HG03457 (cell line): Measurements from ENCODE around the gene MTRF1L.

Source experiments
- ATAC-seq: cut with Tn5 transposase; IDR thresholded peaks from one replicate; pipeline ENCODE4 v1.9.1; 2021; ENCODE audit warnings: moderate number of reproducible peaks; ENCODE audit not compliant: unreplicated experiment

MTRF1L gene

GRCh38 chr6:153002613-153003365, at the start of gene MTRF1L:
MTRF1L (minus strand) TSS chr6:153002709; CDS start chr6:153002685, 24 bp downstream.
- ATAC-seq = peak; percentile 97

GRCh38 chr6:153051801-153052200, 49.3 kb upstream of the MTRF1L start:
- ATAC-seq = no peak

- ATAC-seq = no peak
These were observed 46.1 kb upstream of the MTRF1L start for GRCh38 chr6:153048631-153049030.

DNA sequence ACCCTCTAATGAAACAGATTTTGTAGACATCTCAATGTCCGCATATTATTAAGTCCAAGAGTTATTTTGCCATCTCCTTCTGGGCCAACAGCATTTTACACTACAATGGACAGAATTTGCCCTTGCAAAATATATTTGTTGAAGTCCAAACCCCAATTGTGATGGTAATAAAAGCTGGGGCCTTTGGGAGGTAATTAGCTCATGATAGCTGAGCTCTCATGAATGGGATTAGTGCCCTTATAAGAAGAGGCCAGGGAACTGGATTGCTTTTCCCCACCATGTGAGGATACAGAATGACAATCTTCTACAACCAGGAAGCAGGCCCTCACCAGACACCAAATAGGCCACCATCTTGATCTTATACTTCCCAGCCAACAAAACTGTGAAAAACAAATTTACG, 44.9 kb upstream of the MTRF1L start:
- no peak for ATAC-seq

- no peak for ATAC-seq
These were observed 42.8 kb upstream of the MTRF1L start for GRCh38 chr6:153045271-153045670.

DNA sequence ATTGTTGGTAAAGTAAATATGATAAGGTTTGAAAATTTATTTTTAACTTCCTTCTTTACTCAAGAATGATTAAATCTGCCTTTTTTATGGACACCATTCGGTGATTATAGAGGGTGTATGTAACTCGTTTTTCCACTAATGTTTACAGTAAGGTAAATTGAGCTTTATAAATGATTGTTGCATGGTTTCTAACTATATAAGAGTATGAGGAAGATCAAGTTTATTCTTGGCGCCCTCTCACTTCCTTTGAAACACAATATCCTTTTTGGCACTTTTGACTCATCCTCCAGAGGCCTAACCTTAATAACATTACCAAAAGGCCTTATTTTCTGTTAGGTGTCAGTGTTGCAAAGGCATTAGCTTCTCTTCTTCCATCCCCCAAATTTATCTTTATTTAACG, 41.8 kb upstream of the MTRF1L start:
- no peak for ATAC-seq

GRCh38 chr6:153043719-153044118, 41.2 kb upstream of the MTRF1L start:
- no peak for ATAC-seq

GRCh38 chr6:153038378-153039057, 36.0 kb upstream of the MTRF1L start:
- ATAC-seq = no peak

DNA sequence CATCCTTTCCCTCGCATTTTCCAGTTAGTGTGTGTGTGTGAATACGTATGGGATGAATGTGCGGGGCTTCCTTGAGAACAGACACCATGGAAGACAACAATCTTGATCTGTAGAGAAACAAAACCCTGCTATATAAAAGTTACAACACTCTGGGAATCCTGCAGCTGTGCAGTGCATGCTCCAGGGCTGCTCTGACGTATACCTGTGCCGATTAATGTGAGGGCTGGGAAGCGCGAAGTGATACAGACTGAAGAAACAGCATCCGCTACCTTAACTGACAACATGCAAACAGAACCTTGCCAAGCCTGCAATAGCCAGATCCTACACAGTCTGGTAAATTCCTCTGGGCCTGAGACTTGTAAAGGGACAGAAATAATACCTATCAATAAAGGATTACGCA, 31.6 kb upstream of the MTRF1L start:
- ATAC-seq = no peak

GRCh38 chr6:153032255-153032882, 29.9 kb upstream of the MTRF1L start:
- ATAC-seq = no peak

DNA sequence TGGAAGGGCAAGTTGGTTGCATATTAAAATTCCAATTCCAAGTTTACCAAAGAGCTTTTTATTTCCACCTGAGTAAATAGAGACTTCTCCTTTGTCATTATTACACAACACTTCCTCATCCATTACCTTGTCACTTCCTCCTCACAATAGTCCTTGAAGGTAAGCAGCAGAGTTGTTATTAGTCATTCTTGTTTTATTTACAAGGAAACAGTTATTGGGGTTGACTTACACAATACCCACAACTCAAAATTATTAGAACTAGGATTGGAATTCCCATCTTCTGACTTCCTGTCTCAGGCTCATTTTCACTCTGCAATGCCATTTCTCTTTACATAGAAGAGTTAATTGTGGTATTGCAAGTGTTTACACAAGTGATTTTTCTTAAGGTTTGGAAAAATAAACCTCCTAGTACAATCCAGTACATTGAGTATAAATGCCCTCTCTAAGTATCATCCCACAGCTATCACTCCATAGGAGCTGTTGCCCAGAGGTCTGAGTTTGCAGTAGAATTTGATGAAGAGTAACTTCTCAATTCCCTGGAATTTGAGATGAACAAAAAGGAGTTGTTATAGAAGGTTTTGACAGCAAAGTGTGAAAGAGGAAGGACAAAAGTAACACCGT, 28.9 kb upstream of the MTRF1L start:
- ATAC-seq = no peak

- ATAC-seq = no peak
These were observed 26.5 kb upstream of the MTRF1L start for GRCh38 chr6:153028963-153029362.

DNA sequence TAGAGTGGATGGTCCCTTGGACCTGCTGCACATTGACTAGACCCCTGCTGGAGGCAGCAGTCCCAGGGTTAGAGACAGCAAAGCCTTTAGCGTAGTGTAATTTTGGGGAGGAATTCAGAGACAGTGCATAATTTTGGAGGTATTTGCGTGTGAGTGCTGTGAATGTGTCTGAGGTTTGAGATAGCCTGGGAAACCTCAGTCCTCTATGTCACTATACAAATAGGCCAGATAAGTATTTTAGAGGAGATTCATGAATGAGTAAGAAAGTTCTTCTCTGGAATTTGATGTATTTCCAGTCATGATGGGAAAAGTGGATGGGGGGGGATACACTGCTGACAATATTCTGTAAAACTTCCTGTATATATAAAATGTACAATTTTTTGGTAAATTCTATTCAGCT, 25.8 kb upstream of the MTRF1L start:
- no peak for ATAC-seq

DNA sequence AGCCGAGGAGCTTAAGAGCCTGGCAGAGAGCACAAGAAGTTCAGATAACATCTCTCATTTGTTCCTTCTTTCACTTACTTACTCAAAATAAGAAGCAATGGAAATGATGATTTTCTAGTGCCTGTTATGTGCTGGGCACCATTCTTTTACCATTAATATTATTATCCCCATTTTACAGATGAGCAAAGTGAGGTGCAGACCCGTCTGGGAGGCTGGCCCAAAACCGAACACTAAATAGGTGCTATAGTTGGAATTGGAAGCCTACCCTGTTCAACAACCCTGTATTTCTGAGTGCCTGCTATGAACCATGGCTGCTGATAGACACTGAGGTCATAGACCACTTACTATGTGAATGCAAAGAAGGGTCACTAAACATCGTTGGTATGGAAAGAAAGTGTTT, 25.0 kb upstream of the MTRF1L start:
- ATAC-seq = no peak

GRCh38 chr6:153024709-153025017, 22.2 kb upstream of the MTRF1L start:
- peak; percentile 3 for ATAC-seq

GRCh38 chr6:153023977-153024708, 21.6 kb upstream of the MTRF1L start:
- ATAC-seq = peak; percentile 98

DNA sequence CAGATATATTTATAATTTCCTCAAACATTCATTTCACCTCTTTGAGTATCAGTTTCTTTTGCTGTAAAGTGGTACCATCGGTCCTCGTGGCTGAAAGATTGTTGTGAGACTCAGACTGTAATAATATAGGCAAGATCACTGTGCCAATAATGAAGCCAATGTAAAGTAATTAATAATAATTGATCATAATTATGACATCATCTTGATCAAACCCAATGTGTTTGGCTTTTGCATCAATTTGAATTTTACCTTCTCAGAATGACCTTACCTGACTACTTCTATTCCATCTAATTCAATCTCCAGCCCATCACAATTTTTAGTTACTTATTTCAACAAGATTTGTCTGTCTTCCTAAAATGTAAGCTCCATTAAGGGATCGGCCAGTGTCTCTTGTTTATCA, 15.8 kb upstream of the MTRF1L start:
- no peak for ATAC-seq

GRCh38 chr6:153016846-153017245, 14.3 kb upstream of the MTRF1L start:
- no peak for ATAC-seq

- no peak for ATAC-seq
These were observed 12.7 kb upstream of the MTRF1L start for GRCh38 chr6:153015094-153015640.

DNA sequence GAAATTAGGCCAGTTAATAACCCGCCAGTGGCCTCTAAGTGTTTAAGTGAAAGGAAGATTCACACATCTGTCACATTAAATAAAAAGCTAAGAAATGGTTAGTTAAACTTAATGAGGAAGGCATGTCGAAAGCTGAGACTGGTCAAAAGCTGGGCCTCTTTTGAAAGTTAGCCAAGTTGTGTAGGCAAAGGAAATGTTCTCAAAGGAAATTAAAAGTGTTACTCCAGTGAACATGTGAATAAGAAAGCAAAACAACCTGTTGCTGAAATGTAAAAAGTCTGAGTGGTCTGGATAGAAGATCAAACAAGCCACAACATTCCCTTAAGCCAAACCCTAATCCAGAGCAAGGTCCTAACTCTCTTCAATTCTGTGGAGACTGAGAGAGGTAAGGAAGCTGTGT, 10.9 kb upstream of the MTRF1L start:
- ATAC-seq = no peak

DNA sequence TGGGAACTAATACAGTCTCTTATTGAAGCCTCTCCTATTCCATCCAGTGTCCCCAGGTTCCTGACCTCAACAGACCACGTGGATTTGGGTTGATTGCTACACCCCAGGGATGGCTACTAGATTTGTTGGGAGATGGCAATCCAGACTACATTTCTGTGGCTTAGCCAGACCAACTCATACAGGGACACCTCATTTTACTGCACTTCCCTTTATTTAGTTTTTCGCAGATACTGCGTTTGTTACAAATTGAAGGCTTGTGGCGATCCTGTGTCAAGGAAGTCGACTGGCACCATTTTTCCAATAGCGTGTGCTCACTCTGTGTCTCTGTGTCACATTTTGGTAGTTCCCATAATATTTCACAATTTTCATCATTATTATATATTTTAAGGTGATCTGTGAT, 10.3 kb upstream of the MTRF1L start:
- ATAC-seq = no peak
